Activated CD4-positive, alpha-beta memory T cell treated with anti-CD3 and anti-CD28 coated beads for 36 hours (primary cell): Measurements from ENCODE around the gene PACC1. TPM values are rescaled to one million over a fixed set of nuclear protein-coding genes. Genes with fewer than 3 reads are reported as not detected.

ENCODE experiments used
- CTCF ChIA-PET: fragments of 350-600 bp; sonication (Branson Sonifier 250); formaldehyde crosslinking; loops from one replicate; lab custom pipeline; 2021; ENCODE audit warnings: antibody characterized with exemption, inconsistent platforms; lab: Charles Lee
- POLR2A ChIA-PET: fragments of 350-600 bp; sonication (Branson Sonifier 250); formaldehyde crosslinking; loops from one replicate; lab custom pipeline; 2021; ENCODE audit warnings: antibody characterized with exemption; lab: Charles Lee
- DNase-seq: peaks from one replicate; pipeline ENCODE4 v3.0.0-alpha.2; 2020
- H3K27ac Mint-ChIP-seq: one replicate; pipeline ENCODE4 v1.8.0; 2021; ENCODE audit warnings: mixed read lengths
- H3K27me3 Mint-ChIP-seq: one replicate; pipeline ENCODE4 v1.8.0; 2021; ENCODE audit warnings: mixed read lengths
- H3K36me3 Mint-ChIP-seq: one replicate; pipeline ENCODE4 v1.8.0; 2021; ENCODE audit warnings: mixed read lengths
- H3K4me1 Mint-ChIP-seq: one replicate; pipeline ENCODE4 v1.8.0; 2021; ENCODE audit warnings: low read depth, mixed read lengths
- H3K4me3 Mint-ChIP-seq: one replicate; pipeline ENCODE4 v1.8.0; 2021; ENCODE audit warnings: mild to moderate bottlenecking, mixed read lengths
- H3K9me3 Mint-ChIP-seq: one replicate; pipeline ENCODE4 v1.8.0; 2021; ENCODE audit warnings: mixed read lengths
- intact Hi-C: fragments of 100-400 bp; cut with micrococcal nuclease; formaldehyde crosslinking; loops from one replicate; pipeline ENCODE4 v1.15.1; 2023
- total RNA-seq, 2 experiments: library from RNA; stranded (reverse); gene quantifications; one replicate each; pipeline ENCODE4 v1.2.3, GENCODE V29; 2021

Gene PACC1
- total RNA-seq, 2 experiments from 2014 or later = 9.6 to 10.0 TPM

DNA sequence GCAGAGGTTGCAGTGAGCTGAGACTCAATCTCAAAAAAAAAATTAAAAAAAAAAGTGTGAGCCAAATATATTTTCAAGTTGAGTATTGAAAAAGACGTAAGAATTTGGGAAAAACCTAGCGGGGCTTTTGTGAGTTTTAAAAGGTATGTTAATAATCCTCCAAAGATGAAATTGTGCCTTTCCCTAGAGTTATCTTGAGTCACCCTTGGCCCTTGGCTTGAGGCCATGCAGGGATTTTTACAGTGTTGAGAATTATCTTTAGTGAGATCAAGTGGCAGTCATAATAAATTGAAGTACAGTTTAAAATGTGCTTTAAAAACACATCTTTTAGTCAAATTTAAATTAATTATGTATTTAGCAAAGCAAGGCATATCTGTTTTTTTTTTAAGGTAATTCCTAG lies 96.8 kb downstream of the PACC1 start:
- intact Hi-C loops = loop anchor here (5.0 kb wide), 2 partner anchors 49 to 246 kb away; no protein-coding TSS in a partner anchor
- DNase-seq = no peak
- Mint-ChIP-seq H3K27ac (no peak overlapping the region), H3K36me3 (peaks cover 10% of the 10 kb centered on the region), H3K4me3 (no peak overlapping the region), H3K27me3 (no peaks in the 10 kb centered on the region), H3K9me3 (no peaks in the 10 kb centered on the region), H3K4me1 (peaks cover 42% of the 10 kb centered on the region)
- POLR2A ChIA-PET = no interaction called here
- CTCF ChIA-PET = interaction anchor here (0.6 kb wide), 1 partner anchor 609 kb away, joined by 3 read pairs; no protein-coding TSS in a partner anchor

DNA sequence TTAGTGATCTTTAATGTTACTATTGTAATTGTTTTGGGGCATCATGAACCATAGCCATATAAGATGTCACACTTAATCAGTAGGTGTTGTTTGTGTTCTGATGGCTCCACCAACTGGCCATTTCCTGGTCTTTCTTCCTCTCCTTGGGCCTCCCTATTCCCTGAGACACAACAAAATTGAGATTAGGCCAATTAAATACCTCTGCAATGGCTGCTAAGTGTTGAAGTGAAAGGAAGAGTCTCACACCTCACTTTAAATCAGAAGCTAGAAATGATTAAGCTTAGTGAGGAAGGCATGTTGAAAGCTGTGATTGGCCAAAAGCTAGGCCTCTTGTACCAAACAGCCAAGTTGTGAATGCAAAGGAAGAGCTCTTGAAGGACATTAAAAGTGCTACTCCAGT lies 98.8 kb downstream of the PACC1 start:
- peak; percentile 34 for DNase-seq
- Mint-ChIP-seq H3K4me1 (peaks cover 47% of the 10 kb centered on the region), H3K9me3 (no peaks in the 10 kb centered on the region), H3K36me3 (peaks cover 11% of the 10 kb centered on the region), H3K27me3 (no peaks in the 10 kb centered on the region), H3K4me3 (no peak overlapping the region), H3K27ac (peak overlapping the region; percentile 66)
- CTCF ChIA-PET = interaction anchor here (0.6 to 1.1 kb wide), 10 partner anchors 20 to 303 kb away, joined by 3 to 9 read pairs (median 3); partner anchors contain the start of genes DTL and INTS7
- intact Hi-C loops = loop anchor here (1.0 to 5.0 kb wide), 3 partner anchors 31 to 244 kb away; partner anchors contain the start of gene PPP2R5A
- POLR2A ChIA-PET = no interaction called here

DNA sequence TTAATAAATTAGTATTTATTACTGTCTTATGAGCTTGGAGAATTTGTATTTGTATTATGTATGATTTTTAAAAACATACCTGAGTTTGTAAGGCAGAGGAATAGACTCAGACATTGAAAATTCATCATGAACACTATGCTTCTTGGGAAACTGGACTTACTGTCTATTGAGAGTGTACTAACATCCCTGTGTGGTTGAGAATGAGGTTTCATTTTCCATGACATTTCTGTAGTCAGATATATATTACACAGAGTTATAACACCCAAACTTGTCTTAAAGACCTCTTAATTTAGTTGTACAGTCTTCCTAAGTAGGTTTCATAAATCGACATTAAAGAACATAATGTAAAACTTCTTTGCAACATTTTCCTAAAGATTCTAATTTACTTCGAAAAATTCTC lies 99.5 kb downstream of the PACC1 start:
- ChIA-PET CTCF (interaction anchor here (0.6 kb wide), 1 partner anchor 19 kb away, joined by 3 read pairs; no protein-coding TSS in a partner anchor), POLR2A (no interaction called here)
- Mint-ChIP-seq H3K36me3 (peaks cover 13% of the 10 kb centered on the region), H3K4me3 (no peak overlapping the region), H3K27ac (no peak overlapping the region), H3K4me1 (peaks cover 53% of the 10 kb centered on the region), H3K9me3 (no peaks in the 10 kb centered on the region), H3K27me3 (no peaks in the 10 kb centered on the region)
- DNase-seq = no peak
- intact Hi-C loops = loop anchor here (5.0 kb wide), 2 partner anchors 52 to 243 kb away; no protein-coding TSS in a partner anchor

Other genes starting within 250 kb of the PACC1 start
- 10 to 100 TPM; 38.6 to 40.4 TPM for gene PPP2R5A, start 129.5 kb downstream of the PACC1 start, total RNA-seq
- gene NENF, start 18.0 kb upstream of the PACC1 start, total RNA-seq = 10 to 100 TPM; 38.4 to 42.7 TPM
- gene ATF3, start 193.9 kb upstream of the PACC1 start, total RNA-seq = 10 to 100 TPM; 49.7 to 51.5 TPM